GM23338 (cell line): Measurements from ENCODE around the gene DDC. TPM values are rescaled to one million over a fixed set of nuclear protein-coding genes. Genes with fewer than 3 reads are reported as not detected.
"Not testable (repeated sequence)": the region's sequence is repeated elsewhere in the genome, so short reads cannot be mapped to it uniquely, and the experiment has no call there.

Source experiments
- ATAC-seq: fragments of 200-7000 bp; cut with Tn5 transposase; 3 replicates; pipeline ENCODE4 v1.9.1; 2020
- DNase-seq: peaks from one replicate; pipeline ENCODE4 v3.0.0-alpha.2; 2015; ENCODE audit warnings: low spot score
- H2AFZ ChIP-seq: fragments of 200-600 bp; sonication (generic); 2 replicates; pipeline ENCODE4 v1.8.0; 2016; ENCODE audit warnings: antibody characterized with exemption, mild to moderate bottlenecking, moderate library complexity
- H3F3A ChIP-seq: fragments of 200-600 bp; sonication (generic); replicated peaks from 2 replicates; pipeline ENCODE4 v1.8.0; 2017; ENCODE audit warnings: antibody characterized with exemption, mixed run types, low read depth
- H3K27ac ChIP-seq: fragments of 200-600 bp; sonication (generic); 2 replicates; pipeline ENCODE4 v1.6.1; 2016; ENCODE audit warnings: low read depth
- H3K27me3 ChIP-seq: fragments of 200-600 bp; sonication (generic); 2 replicates; pipeline ENCODE4 v1.8.0; 2016; ENCODE audit warnings: mild to moderate bottlenecking, mixed run types, moderate library complexity; ENCODE audit not compliant: insufficient read depth
- H3K36me3 ChIP-seq: fragments of 200-600 bp; sonication (generic); 2 replicates; pipeline ENCODE4 v1.8.0; 2016; ENCODE audit warnings: mild to moderate bottlenecking; ENCODE audit not compliant: insufficient read depth
- H3K4me1 ChIP-seq: fragments of 200-600 bp; sonication (generic); 2 replicates; pipeline ENCODE4 v1.8.0; 2016; ENCODE audit warnings: mild to moderate bottlenecking, moderate library complexity; ENCODE audit not compliant: insufficient read depth
- H3K4me2 ChIP-seq: fragments of 200-600 bp; sonication (generic); 2 replicates; pipeline ENCODE4 v1.7.1; 2017; ENCODE audit warnings: mixed run types
- H3K4me3 ChIP-seq: fragments of 200-600 bp; sonication (generic); 2 replicates; pipeline ENCODE4 v1.6.1; 2016; ENCODE audit warnings: mixed run types
- H3K79me2 ChIP-seq: fragments of 200-600 bp; sonication (generic); replicated peaks from 2 replicates; pipeline ENCODE4 v1.8.0; 2017; ENCODE audit warnings: mild to moderate bottlenecking; ENCODE audit not compliant: insufficient read depth
- H3K9me2 ChIP-seq: fragments of 200-600 bp; sonication (generic); 2 replicates; pipeline ENCODE4 v1.8.0; 2017; ENCODE audit not compliant: insufficient read depth
- H4K20me1 ChIP-seq: fragments of 200-600 bp; sonication (generic); replicated peaks from 2 replicates; pipeline ENCODE4 v1.8.0; 2017; ENCODE audit warnings: mild to moderate bottlenecking; ENCODE audit not compliant: insufficient read depth
- H3K27ac Mint-ChIP-seq: 2 replicates; pipeline ENCODE4 v1.8.0; 2020; ENCODE audit warnings: inconsistent platforms, mild to moderate bottlenecking, moderate library complexity, mixed read lengths
- H3K27me3 Mint-ChIP-seq: 3 replicates; pipeline ENCODE4 v1.8.0; 2022; ENCODE audit warnings: low read depth, mild to moderate bottlenecking, moderate library complexity, mixed read lengths, inconsistent platforms; ENCODE audit not compliant: insufficient read depth, poor library complexity
- H3K36me3 Mint-ChIP-seq: 3 replicates; pipeline ENCODE4 v1.8.0; 2021; ENCODE audit warnings: low read depth, mild to moderate bottlenecking, inconsistent platforms, moderate library complexity, mixed read lengths
- H3K4me1 Mint-ChIP-seq: 3 replicates; pipeline ENCODE4 v1.8.0; 2020; ENCODE audit warnings: mild to moderate bottlenecking, inconsistent platforms, mixed read lengths
- H3K4me3 Mint-ChIP-seq: 3 replicates; pipeline ENCODE4 v1.8.0; 2021; ENCODE audit warnings: moderate library complexity, mild to moderate bottlenecking, inconsistent platforms, mixed read lengths
- H3K9me3 Mint-ChIP-seq: 3 replicates; pipeline ENCODE4 v1.8.0; 2020; ENCODE audit warnings: moderate library complexity, mild to moderate bottlenecking, inconsistent platforms, mixed read lengths
- CREB1 ChIP-seq: fragments of 250-450 bp; sonication (Bioruptor Pico); IDR thresholded peaks from 2 replicates; pipeline ENCODE4 v1.5.0; 2020; ENCODE audit warnings: low read depth, mild to moderate bottlenecking, moderate library complexity
- ETS1 ChIP-seq: IDR thresholded peaks from 2 replicates; pipeline ENCODE4 v1.6.1; 2016; ENCODE audit warnings: antibody characterized with exemption
- EZH2phosphoT487 ChIP-seq: fragments of 200-600 bp; sonication (generic); IDR thresholded peaks from one replicate; pipeline ENCODE4 v1.8.1; 2018; ENCODE audit warnings: antibody characterized with exemption; ENCODE audit not compliant: unreplicated experiment
- POLR2AphosphoS5 ChIP-seq: IDR thresholded peaks from 2 replicates; pipeline ENCODE4 v1.6.1; 2016; ENCODE audit warnings: antibody characterized with exemption, low read depth
- REST ChIP-seq: IDR thresholded peaks from one replicate; pipeline ENCODE4 v1.6.1; 2018; ENCODE audit warnings: antibody characterized with exemption; ENCODE audit not compliant: unreplicated experiment
- polyA plus RNA-seq: library from polyadenylated mRNA; unstranded; fragments of >200 nt; fragmentation: Nextera tagmentation; extraction: Ambion mirVana; gene quantifications from 2 replicates; pipeline ENCODE4 v1.2.1, GENCODE V29; 2016
- total RNA-seq: library from RNA; depleted of rRNA; stranded (reverse); fragments of >200 nt; shearing (Covaris generic); gene quantifications from 2 replicates; pipeline ENCODE4 v1.2.3, GENCODE V29; 2014
- TF ChIP-seq, protein P1 (sequence below), 2 experiments: fragments of 200-600 bp in 1 of 2; sonication (generic) in 1 of 2; conservative IDR thresholded peaks; 2 replicates each; pipeline versions ENCODE4 v1.5.1 to v1.6.1; 2016 to 2017; ENCODE audit warnings: antibody characterized with exemption in 2 of 2, low read depth in 2 of 2, mild to moderate bottlenecking in 2 of 2, moderate library complexity in 1 of 2

Gene DDC
- total and polyA plus RNA-seq, 2 experiments from 2014 or later = not detected

GRCh38 chr7:50529093-50529862 lies 35.9 kb downstream of the DDC start:
- H3K27ac Mint-ChIP-seq = no peak overlapping the region
- H3K4me3 ChIP-seq = no peak overlapping the region
- no peaks in the 10 kb centered on the region; the same call in 2 of the 3 replicates for H3K9me3 Mint-ChIP-seq
- H3K36me3 Mint-ChIP-seq = no peaks in the 10 kb centered on the region
- no peaks in the 10 kb centered on the region for H3K36me3 ChIP-seq
- no peak for DNase-seq
- no peaks in the 10 kb centered on the region for H3K27me3 ChIP-seq
- no peak overlapping the region for H3K27ac ChIP-seq
- H3K27me3 Mint-ChIP-seq = no peaks in the 10 kb centered on the region
- H3K4me1 ChIP-seq = peaks cover 9% of the 10 kb centered on the region; the same call in 1 of the 2 replicates
- no peaks in the 10 kb centered on the region for H3F3A ChIP-seq
- H2AFZ ChIP-seq = no peak overlapping the region
- ATAC-seq = no peak
- peaks cover 18% of the 10 kb centered on the region for H3K4me1 Mint-ChIP-seq
- TF ChIP-seq POLR2AphosphoS5 = no peak
- TF ChIP-seq EZH2phosphoT487 = no peak
- no peak overlapping the region for H3K4me2 ChIP-seq
- H3K9me2 ChIP-seq = no peaks in the 10 kb centered on the region
- no peaks in the 10 kb centered on the region for H3K79me2 ChIP-seq
- no peak overlapping the region for H3K4me3 Mint-ChIP-seq
- H4K20me1 ChIP-seq = no peaks in the 10 kb centered on the region

DNA sequence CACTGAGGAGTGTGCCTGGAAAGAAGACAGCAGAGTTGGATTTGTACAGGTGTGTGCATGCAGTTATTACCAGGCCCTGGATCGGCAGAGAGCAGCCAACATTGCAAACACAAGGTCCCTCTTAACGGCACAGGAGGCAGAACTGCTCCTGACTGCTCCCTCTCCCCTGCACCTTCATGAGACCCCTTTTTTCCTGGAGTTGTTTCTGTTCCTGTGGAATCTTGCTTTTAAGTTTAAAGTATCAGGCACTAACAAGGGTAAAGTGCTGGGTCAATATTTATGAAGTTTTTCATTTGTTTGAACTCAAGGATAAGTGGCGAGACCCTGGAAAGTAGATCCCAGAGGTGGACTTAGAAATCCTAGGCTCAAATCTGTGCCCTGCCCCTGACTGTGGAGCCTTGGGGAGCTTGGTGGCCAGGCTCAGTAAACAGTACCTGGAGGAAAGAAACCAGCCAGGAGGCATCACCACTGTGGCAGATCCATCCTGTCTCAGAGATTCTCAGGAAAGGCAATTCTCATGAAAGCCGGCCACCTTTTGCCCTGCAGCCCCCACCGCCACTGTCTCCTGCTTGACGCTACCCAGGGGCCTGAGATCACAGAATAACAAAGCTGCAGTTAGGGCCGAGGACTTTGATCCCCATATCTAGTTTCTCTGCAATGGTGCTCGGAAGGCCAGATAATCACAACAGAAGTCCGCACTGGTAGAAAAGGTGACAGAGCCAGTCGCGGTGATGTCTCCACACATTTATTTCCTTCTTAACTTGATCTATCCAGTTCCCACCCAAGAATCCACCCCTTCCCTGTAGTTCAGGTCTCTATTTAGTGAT lies 36.7 kb downstream of the DDC start:
- H3K4me1 Mint-ChIP-seq = peaks cover 18% of the 10 kb centered on the region
- H3K27ac Mint-ChIP-seq = peak overlapping the region; percentile 59; the same call in 1 of the 2 replicates
- Histone ChIP-seq H2AFZ (peak overlapping the region; percentile 92), H3K9me2 (no peaks in the 10 kb centered on the region), H3F3A (no peaks in the 10 kb centered on the region), H3K79me2 (no peaks in the 10 kb centered on the region), H3K4me1 (peaks cover 9% of the 10 kb centered on the region; the same call in 1 of the 2 replicates), H3K27ac (no peak overlapping the region), H3K36me3 (no peaks in the 10 kb centered on the region), H3K27me3 (no peaks in the 10 kb centered on the region), H3K4me3 (no peak overlapping the region), H3K4me2 (no peak overlapping the region), H4K20me1 (no peaks in the 10 kb centered on the region)
- no peak for TF ChIP-seq POLR2AphosphoS5
- TF ChIP-seq REST = no peak
- TF ChIP-seq, protein P1, sequence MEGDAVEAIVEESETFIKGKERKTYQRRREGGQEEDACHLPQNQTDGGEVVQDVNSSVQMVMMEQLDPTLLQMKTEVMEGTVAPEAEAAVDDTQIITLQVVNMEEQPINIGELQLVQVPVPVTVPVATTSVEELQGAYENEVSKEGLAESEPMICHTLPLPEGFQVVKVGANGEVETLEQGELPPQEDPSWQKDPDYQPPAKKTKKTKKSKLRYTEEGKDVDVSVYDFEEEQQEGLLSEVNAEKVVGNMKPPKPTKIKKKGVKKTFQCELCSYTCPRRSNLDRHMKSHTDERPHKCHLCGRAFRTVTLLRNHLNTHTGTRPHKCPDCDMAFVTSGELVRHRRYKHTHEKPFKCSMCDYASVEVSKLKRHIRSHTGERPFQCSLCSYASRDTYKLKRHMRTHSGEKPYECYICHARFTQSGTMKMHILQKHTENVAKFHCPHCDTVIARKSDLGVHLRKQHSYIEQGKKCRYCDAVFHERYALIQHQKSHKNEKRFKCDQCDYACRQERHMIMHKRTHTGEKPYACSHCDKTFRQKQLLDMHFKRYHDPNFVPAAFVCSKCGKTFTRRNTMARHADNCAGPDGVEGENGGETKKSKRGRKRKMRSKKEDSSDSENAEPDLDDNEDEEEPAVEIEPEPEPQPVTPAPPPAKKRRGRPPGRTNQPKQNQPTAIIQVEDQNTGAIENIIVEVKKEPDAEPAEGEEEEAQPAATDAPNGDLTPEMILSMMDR (conservative IDR thresholded peaks at IDR 0.05; ENCODE audit: low read depth in 2 of 2) = no peak
- no peak for TF ChIP-seq CREB1 (CRISPR knock-in tag)
- TF ChIP-seq ETS1 = no peak
- peak; percentile 52 for ATAC-seq
- H3K4me3 Mint-ChIP-seq = no peak overlapping the region
- H3K36me3 Mint-ChIP-seq = no peaks in the 10 kb centered on the region
- no peaks in the 10 kb centered on the region for H3K27me3 Mint-ChIP-seq
- DNase-seq = no peak
- no peaks in the 10 kb centered on the region; the same call in 2 of the 3 replicates for H3K9me3 Mint-ChIP-seq

DNA sequence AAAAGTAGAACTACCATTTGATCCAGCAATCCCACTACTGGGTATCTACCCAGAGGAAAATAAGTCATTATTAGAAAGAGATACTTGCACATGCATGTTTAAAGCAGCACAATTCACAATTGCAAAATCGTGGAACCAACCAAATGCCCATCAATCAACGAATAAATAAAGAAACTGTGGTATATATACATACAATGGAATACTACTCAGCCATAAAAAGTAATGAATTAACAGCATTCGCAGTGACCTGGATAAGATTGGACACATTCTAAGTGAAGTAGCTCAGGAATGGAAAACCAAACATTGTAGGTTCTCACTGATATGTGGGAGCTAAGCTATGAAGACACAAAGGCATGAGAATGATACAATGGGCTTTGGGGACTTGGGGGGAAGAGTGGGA lies 45.9 kb downstream of the DDC start:
- not testable (repeated sequence) for H3K27ac Mint-ChIP-seq, H2AFZ ChIP-seq, H3K27ac ChIP-seq, H3K4me3 ChIP-seq, H3K9me2 ChIP-seq, H3K4me1 ChIP-seq, H3K4me2 ChIP-seq, H3K79me2 ChIP-seq, H3K36me3 ChIP-seq, H3K4me1 Mint-ChIP-seq, H3K4me3 Mint-ChIP-seq, H3F3A ChIP-seq, DNase-seq, H3K27me3 ChIP-seq, H3K27me3 Mint-ChIP-seq, H4K20me1 ChIP-seq, ATAC-seq, H3K36me3 Mint-ChIP-seq
- H3K9me3 Mint-ChIP-seq = peaks cover 21% of the 10 kb centered on the region; the same call in 2 of the 3 replicates
